ENCODE data around the gene VWC2. TPM values are rescaled to one million over a fixed set of nuclear protein-coding genes. Genes with fewer than 3 reads are reported as not detected.

The VWC2 gene
- total and polyA plus RNA-seq, 10 of the 15 experiments (the other 5 are each of a cell fraction or from before 2014, with no cell fraction given): 0.01 to 0.06 (median 0.03) TPM; not detected in 7

GRCh38 chr7:49766966-49767365 is 6.5 kb upstream of the VWC2 start (continued):
- no peak for TF ChIP-seq E4F1 (IDR thresholded peaks at IDR 0.05; ENCODE audit: borderline replicate concordance, partially characterized antibody)
- peak; percentile 89 for TF ChIP-seq PML (IDR thresholded peaks at IDR 0.05; ENCODE audit: low read length)
- TF ChIP-seq CUX1 (IDR thresholded peaks at IDR 0.05; ENCODE audit: insufficient replicate concordance, low read depth, low read length): peak; percentile 24
- TF ChIP-seq RELB (IDR thresholded peaks at IDR 0.05; ENCODE audit: low read depth): peak; percentile 94
- TF ChIP-seq SIX5 (IDR thresholded peaks at IDR 0.05; ENCODE audit: low read depth, low read length, severe bottlenecking): no peak
- TF ChIP-seq GATAD2B (conservative IDR thresholded peaks at IDR 0.05; ENCODE audit: low read depth): no peak
- no peak for TF ChIP-seq RB1 (IDR thresholded peaks at IDR 0.05; ENCODE audit: borderline replicate concordance)
- peak; percentile 16; the same call in 1 of the 2 replicates for TF ChIP-seq BACH1 (IDR thresholded peaks at IDR 0.05; ENCODE audit: borderline replicate concordance)
- TF ChIP-seq REST (IDR thresholded peaks at IDR 0.05; ENCODE audit: low read depth, low read length): no peak
- peak; percentile 99 for TF ChIP-seq PAX5 (IDR thresholded peaks at IDR 0.05; ENCODE audit: borderline replicate concordance, low read depth, low read length)
- no peak for TF ChIP-seq SP1 (IDR thresholded peaks at IDR 0.05; ENCODE audit: low read depth, low read length)
- TF ChIP-seq JUNB (IDR thresholded peaks at IDR 0.05): peak; percentile 90
- TF ChIP-seq RCOR1 (conservative IDR thresholded peaks at IDR 0.05; ENCODE audit: low read depth, low read length): peak; percentile 83; the same call in 1 of the 2 replicates
- no peak for TF ChIP-seq STAT1 (conservative IDR thresholded peaks at IDR 0.05)
- no peak for TF ChIP-seq POLR2AphosphoS5 (IDR thresholded peaks at IDR 0.05; ENCODE audit: low read length)
- TF ChIP-seq CBFB (IDR thresholded peaks at IDR 0.05; ENCODE audit: low read depth): peak; percentile 81; the same call in 1 of the 2 replicates
- no peak for TF ChIP-seq ASH2L (IDR thresholded peaks at IDR 0.05; ENCODE audit: borderline replicate concordance, low read depth)
